Measurements from ENCODE around the gene NFKBIE. TPM values are rescaled to one million over a fixed set of nuclear protein-coding genes. Genes with fewer than 3 reads are reported as not detected.

NFKBIE gene
- total RNA-seq, 1 donor from 2014 or later: 9.1 TPM

DNA sequence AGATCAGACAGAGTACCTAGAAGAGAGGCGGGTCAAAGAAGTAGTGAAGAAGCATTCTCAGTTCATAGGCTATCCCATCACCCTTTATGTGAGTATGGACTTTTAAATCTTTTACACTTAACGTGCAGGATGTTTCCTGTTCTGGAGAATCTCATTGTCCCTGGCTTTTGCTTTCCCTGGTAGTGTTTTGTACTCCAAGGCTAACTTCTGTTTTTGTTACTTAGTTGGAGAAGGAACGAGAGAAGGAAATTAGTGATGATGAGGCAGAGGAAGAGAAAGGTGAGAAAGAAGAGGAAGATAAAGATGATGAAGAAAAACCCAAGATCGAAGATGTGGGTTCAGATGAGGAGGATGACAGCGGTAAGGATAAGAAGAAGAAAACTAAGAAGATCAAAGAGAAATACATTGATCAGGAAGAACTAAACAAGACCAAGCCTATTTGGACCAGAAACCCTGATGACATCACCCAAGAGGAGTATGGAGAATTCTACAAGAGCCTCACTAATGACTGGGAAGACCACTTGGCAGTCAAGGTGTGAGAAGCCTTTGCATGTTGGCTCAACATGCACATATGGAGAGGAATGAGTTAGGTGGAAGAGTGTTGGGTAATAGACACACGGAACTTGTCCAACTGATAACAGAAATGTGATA is 15.2 kb downstream of the NFKBIE start:
- ATAC-seq: no peak
- no peak for DNase-seq (ENCODE audit: low spot score)
- intact Hi-C loops (cut with DNase I): no loop called here

DNA sequence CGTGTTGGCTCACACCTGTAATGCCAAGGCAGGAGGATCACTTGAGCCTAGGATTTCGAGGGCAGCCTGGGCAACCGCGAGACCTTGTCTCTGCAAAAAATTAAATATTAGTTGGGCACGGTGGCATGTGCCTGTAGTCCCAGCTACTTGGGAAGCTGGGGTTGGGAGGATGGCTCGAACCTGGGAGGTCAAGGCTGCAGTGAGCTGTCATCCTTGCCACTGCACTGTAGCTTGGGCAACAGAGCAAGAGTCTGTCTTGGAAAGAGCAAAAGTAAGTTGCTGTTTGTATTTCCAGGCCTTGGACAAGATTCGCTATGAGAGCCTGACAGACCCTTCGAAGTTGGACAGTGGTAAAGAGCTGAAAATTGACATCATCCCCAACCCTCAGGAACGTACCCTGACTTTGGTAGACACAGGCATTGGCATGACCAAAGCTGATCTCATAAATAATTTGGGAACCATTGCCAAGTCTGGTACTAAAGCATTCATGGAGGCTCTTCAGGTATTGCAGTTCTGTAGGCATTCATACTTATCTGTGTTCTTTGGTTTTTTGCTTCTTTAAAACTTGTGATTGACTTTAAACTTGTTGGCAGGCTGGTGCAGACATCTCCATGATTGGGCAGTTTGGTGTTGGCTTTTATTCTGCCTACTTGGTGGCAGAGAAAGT is 16.1 kb downstream of the NFKBIE start:
- ATAC-seq (no peak), DNase-seq (ENCODE audit: low spot score) (no peak)
- intact Hi-C loops (cut with DNase I): no loop called here

DNA sequence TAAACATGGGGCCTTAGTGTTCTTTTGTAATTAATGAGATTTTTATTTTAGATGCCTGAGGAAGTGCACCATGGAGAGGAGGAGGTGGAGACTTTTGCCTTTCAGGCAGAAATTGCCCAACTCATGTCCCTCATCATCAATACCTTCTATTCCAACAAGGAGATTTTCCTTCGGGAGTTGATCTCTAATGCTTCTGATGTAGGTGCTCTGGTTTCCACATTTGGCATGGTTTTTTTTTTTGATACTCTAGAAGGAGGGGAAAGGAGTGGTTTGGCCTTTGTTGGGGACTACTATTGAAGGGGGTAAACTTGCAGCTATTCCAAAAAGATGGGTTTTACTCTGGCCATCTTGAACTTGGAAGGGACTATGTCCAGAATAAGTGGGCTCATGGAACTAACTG is 16.8 kb downstream of the NFKBIE start:
- ATAC-seq: no peak
- intact Hi-C loops (cut with DNase I): no loop called here

DNA sequence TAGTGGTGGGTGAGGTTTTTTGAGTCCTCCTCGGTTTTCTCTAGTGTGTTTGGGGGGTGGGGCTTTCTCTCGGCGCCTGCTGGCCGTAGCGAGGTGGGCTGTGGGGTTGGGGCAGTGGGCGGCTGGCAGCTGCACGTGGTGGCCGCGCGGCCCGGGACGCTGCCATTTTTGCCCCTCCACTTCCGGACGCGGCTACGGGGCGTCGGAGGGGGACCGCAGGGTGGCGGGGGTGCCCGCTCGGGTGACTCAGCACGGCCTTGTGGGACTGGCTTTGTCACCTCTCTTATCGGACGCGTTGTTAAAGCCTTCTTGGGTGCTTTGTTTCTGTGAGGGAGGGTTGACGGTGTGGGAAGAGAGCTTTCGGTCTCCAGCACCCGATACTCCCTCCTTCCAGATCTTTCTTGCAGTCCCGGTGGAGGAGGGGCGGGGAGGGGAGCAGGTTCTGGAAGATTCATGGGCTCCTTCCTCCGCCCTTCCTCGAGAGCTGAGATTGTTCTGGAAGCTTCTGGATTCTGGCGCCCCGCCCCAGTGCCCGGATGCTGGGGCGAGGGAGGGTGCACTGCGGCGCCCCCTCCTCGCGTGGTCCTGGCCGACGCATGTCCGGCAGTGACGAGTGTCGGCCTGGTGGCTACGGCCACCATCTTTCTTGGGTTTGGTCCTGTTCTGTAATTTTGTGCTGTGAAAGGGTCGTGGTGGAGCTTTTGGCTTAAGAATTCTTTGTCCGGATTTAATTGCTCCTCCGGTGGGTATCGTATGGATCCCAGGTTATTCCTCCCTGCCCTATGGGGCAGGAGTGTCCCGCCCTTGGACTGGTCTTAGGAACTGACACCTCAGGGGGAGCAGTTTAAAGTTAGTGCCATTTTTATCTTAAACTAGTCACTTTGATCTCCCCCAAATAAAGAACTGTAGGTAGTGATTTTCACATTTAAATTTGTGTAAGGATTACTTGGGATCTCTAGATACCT is 17.7 kb downstream of the NFKBIE start:
- intact Hi-C loops (cut with DNase I): no loop called here
- ATAC-seq: peak; percentile 51
- DNase-seq (ENCODE audit: low spot score): peak; percentile 87

More for the DNA sequence above, 16.8 kb downstream of the NFKBIE start:
- no peak for DNase-seq (ENCODE audit: low spot score)

DNA sequence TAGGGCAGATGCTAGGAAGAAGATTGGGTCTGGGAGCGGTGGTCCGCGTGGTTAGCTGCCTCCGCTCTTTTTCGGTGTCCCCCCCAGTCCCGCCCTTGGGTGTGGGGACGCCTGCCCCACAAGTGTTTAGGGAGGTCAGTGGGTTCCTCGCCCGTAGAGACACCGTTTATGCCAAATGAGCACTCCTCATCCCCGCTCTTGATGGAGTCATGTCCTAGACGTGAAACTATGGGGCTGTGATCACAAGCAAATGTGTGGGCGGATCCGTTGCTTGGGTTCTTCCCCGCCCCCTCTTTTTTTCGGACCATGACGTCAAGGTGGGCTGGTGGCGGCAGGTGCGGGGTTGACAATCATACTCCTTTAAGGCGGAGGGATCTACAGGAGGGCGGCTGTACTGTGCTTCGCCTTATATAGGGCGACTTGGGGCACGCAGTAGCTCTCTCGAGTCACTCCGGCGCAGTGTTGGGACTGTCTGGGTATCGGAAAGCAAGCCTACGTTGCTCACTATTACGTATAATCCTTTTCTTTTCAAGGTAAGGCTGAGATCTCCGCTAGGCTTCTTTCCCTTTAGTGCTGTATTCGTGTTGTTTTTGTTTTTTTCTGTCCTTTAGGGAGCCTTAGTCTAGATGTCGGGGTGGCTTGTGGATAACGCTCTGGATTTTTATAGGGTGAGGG is 18.6 kb downstream of the NFKBIE start, which contains the start of gene HSP90AB1:
HSP90AB1 (plus strand) TSS at position 439 of the 675 bp plus-strand sequence. CDS start 1,529 bp downstream, outside the sequence.
- intact Hi-C loops (cut with DNase I): no loop called here
- peak; percentile 94 for ATAC-seq
- peak; percentile 96 for DNase-seq (ENCODE audit: low spot score)

DNA sequence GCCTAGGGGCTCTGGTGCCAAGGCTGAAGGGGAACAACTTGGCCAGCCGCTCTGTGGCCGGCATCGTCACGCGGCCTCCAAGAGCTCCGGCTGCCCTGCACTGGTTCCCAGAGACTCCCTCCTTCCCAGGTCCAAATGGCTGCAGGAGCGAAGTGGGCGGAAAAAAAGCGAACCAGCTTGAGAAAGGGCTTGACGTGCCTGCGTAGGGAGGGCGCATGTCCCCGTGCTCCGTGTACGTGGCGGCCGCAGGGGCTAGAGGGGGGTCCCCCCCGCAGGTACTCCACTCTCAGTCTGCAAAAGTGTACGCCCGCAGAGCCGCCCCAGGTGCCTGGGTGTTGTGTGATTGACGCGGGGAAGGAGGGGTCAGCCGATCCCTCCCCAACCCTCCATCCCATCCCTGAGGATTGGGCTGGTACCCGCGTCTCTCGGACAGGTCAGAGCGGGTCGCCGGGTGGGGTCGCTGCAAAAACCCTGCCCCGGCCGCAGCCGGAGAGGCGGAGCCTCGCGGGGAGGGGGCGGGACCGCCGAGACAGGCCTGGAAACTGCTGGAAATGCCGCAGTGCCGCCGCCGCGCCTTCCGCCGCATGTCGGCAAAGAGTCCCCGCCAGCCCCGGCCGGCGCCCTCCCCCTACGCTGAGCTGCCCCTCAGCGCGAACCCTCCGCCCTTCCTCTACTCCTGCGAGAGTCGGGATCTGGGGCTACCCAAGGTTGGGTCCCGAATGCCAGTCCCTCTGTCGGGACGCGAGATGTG is 19.3 kb downstream of the NFKBIE start:
- ATAC-seq (peak; percentile 86), DNase-seq (ENCODE audit: low spot score) (peak; percentile 95)
- intact Hi-C loops (cut with DNase I): no loop called here

DNA sequence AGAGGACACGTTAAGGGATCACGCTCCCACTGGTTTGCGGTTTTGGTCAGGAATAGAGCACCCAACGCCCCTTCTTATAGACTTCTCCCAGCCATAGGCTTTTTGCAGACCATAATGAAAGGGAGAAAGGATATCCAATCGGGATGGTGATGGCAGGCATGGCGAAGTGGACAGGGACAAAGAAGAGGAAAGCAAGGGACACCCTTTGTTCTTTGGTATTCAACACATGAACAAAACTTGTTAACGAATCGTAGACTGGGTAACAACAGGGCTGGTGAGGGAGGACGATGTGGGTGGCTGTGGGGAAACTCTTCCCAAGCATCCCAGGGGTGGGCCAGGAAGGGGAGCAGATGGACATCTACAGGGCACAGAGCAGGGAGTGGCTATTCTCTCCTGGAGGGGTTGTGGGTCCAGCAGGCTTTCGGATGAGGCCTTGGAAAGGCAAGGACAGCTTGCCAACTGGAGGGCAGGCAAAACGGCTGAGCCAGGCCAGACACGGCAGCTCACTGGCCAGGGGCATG is 19.9 kb downstream of the NFKBIE start:
- DNase-seq (ENCODE audit: low spot score) (peak; percentile 71), ATAC-seq (no peak)
- intact Hi-C loops (cut with DNase I): no loop called here

DNA sequence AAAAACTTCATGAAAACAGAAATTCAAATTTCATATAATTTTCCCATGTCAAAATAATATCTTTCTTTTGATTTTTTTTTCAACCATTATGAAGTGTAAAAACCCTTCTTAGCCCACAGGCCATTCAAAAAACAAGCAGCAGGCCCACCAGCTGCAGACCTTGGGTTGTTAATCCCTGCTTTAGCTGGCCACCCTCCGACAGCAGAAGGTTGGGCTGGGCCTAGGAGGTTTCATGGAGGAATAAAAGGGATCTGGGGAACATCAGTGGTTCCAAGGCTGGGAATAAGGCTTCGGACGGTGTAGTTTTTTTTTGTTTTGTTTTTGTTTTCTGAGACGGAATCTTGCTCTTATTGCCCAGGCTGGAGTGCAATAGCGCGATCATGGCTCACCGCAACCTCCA is 22.0 kb downstream of the NFKBIE start:
- DNase-seq (ENCODE audit: low spot score): no peak
- intact Hi-C loops (cut with DNase I): no loop called here
- ATAC-seq: no peak

DNA sequence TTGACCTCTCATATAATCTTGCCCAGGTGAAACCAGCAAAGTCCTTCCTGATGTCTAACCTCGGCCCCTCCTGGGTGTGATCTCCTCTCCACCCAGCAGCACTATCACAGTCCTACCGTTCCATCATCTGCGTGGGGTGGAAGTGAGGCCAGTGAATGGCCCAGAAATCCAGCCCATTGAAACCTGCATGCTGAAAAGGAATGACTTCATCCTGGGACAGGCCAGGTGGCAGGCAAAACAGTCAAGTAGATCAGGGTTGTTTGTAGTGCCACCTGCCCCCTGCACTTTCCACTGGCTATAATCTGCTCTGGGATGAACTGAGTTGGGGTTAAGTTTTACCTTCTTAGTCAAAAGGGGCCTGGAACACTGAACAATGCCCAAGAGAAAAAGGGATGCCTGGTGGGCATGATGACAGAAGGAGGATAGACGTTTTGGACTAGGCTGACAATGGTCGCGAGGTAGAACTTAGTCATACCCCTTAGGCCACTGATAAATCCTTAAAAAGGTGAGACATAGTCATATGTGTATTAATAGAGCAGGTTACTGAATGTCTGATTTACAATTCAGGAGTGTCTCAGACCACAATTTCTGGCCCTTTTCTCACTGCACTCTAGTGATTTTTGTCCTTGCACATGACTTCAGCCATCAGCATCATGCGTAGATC is 26.5 kb downstream of the NFKBIE start:
- DNase-seq (ENCODE audit: low spot score) (no peak), ATAC-seq (no peak)
- intact Hi-C loops (cut with DNase I): no loop called here

DNA sequence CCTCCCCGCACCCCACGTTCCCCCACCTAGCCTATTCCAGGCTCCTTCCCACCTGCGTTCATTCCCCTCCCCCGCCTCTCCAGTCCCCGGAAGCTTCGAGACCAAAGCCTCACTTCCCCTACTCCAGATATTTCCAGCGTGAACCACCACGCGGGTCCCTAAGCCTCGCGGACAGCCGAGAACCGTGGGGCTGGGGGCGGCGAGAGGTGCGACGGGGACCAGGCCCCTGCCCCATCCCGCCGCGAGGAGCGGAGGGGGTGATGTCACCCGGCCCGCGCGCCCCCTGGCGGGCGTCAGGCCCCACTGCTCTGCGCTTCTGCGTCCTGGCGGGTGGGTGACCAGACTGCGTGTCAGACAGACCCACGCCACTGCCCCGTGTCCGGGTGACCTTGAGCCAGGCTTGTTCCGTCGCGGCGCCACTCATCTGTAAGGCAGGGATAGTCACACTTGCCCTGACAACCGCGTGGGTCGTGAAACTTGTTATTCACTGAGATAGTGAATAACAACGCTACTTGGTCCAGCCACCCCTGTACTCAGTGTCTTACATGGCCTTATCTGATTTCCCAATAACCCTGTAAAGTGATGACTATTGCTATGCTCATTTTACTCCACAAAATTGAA is 27.4 kb downstream of the NFKBIE start:
- DNase-seq (ENCODE audit: low spot score): peak; percentile 90
- ATAC-seq: peak; percentile 90
- intact Hi-C loops (cut with DNase I): no loop called here

DNA sequence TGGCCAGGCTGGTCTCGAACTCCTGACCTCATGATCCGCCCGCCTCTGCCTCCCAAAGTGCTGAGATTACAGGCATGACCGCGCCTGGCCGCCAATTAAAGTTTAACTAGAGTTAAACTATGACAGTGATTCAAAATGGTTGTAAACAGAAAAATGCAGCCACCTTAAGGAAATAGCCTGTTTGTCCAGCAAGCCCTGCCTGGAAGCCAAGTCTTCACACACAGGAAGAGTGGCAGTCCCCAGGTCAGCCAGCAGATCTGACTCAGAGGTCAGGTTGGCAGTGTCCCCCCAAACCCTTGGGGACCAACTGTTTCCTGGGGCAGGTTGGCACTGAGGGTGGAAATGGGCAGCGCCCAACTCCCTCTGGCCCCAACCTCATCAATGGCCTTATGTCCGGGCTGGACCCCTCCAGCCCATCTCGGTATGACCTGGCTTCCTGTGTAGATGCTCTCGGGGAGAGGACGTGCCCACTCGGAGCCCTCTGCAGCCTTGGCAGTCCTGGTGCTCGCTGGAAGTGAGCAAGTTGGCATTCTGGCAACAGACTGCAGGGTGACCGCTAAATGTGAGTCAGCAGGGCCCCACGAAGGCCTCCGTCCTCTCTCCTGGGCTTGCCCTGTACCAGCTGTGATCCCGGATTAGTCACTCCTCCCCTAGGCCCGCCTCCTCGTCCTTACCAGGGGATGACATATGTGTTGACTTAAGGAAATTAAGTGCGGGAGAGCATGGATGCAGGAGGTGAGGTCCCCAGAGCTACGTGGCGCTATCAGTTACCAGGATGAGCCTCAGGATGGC is 28.1 kb downstream of the NFKBIE start:
- DNase-seq (ENCODE audit: low spot score) (peak; percentile 89), ATAC-seq (peak; percentile 89)
- intact Hi-C loops (cut with DNase I): no loop called here

DNA sequence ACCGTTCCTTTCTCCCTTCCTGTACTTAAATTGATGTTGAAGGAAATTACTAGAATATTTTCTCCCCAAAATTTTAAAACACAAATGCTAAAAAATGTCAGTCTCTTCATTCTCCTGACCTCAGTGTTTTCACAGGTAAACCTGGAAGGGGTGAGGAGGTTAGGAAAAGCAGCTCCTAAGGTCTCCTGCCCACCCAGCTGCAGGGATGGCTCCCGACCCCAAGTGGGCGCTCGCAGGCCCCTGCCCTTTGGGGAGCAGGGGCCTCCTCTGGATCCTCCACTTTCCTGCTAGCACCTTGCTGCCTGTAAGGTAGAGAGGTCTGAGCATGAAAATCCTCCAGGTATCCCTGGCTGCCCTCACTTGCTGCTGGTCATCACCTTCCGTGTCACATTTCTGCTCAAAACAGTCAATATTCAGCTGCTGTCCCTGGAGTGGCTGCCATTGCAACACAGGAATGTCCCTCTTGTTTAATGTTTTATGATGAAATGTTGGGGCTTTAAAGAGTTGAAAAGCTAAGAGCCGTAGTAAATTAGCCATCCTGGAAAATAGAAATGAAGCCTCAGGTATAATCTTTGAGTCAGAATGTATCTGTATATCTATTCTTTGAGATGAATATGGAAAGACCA is 29.3 kb downstream of the NFKBIE start:
- no peak for DNase-seq (ENCODE audit: low spot score)
- ATAC-seq: no peak
- intact Hi-C loops (cut with DNase I): no loop called here

DNA sequence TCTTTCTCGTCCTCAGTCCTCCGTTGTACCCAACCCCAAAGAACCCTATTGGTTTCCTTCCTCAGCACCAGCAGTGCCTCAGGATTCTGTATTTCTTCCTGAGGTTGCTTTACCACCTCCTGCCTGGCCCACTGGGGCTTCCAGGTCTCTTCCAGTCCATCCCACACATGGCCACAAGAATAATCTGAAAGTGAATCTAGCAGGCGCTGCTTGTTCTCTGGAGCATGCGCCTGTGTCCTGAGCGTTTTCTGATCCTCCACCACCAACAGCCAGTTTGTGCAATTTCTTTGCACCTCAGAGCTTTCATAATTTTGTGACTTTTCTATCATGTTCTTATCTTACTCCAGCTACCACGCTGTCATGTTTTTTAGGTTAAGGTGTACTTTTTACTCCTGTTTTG is 30.1 kb downstream of the NFKBIE start:
- intact Hi-C loops (cut with DNase I): no loop called here
- DNase-seq (ENCODE audit: low spot score) (no peak), ATAC-seq (no peak)

DNA sequence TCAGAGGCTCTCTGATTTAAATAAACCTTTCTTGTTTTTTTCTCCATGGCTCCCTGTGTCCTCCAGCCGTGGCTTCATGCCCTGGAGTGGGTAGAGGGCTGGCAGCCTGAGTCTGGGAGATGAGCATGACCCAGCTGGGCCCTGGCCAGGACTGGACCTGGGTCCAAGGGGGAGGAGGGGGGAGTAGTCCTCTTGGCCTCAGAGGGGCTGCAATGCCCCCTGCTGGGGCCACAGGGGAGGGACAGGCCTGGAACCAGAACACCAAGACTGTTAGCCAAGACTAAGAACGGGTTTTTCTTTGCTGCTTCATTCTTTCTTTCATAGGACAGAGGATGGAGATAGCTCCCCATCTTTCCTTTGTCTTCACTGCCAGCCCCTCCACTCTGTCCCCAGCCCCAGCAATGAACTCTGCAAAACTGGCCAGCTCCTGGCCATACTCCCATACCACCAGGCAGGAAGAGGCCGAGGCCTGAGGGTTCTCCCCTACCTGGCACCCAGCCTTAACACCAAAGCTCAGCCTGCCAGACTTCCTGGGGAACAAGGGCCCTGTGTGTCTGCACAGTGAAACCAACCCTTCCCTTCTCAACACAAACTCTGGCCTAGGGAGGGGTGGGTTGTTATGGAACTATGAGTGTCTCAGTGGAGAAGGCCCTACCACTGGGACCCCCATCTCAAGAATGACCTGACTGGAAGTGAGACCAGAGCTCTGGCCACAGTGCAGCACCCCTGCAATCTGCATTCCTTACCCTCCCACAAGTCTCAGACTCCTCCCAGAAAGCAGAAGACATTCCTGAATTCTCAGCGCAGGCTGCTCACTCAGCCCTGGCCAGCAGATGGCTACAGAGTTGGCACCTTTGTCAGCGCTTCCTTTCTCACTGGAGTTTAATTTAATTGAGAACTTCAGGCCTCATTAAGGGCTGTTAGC is 31.0 kb downstream of the NFKBIE start:
- DNase-seq (ENCODE audit: low spot score): peak; percentile 85
- ATAC-seq: peak; percentile 62
- intact Hi-C loops (cut with DNase I): no loop called here

DNA sequence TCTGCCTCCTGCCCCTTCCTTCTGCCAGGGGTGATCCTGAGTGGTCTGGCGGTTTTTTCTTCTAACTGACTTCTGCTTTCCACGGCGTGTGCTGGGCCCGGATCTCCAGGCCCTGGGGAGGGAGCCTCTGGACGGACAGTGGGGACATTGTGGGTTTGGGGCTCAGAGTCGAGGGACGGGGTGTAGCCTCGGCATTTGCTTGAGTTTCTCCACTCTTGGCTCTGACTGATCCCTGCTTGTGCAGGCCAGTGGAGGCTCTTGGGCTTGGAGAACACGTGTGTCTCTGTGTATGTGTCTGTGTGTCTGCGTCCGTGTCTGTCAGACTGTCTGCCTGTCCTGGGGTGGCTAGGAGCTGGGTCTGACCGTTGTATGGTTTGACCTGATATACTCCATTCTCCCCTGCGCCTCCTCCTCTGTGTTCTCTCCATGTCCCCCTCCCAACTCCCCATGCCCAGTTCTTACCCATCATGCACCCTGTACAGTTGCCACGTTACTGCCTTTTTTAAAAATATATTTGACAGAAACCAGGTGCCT is 31.7 kb downstream of the NFKBIE start:
- ATAC-seq (no peak), DNase-seq (ENCODE audit: low spot score) (no peak)
- intact Hi-C loops (cut with DNase I): no loop called here

Measured in sciatic nerve (tissue), 2 donors.